IMR-90 (cell line): ENCODE measurements around the gene GSE1. TPM values are rescaled to one million over a fixed set of nuclear protein-coding genes. Genes with fewer than 3 reads are reported as not detected.

Experiments used
- ATAC-seq: fragments of 200-7000 bp; cut with Tn5 transposase; 2 replicates; pipeline ENCODE4 v1.9.1; 2020; ENCODE audit warnings: low read depth, mild to moderate bottlenecking, moderate library complexity
- BruUV-seq: library from RNA; stranded (reverse); fragments of 400-500 nt; replicated peaks from 2 replicates; lab custom pipeline; 2021; lab: Mats Ljungman, UMichigan
- CTCF ChIA-PET: fragments of 300-600 bp; formaldehyde crosslinking; extraction: SDS; loops from one replicate; lab custom pipeline; 2021; ENCODE audit warnings: antibody characterized with exemption; lab: Yijun Ruan, JAX
- POLR2A ChIA-PET: fragments of 300-600 bp; sonication (Branson Sonifier 250); formaldehyde crosslinking; loops from one replicate; lab custom pipeline; 2022; ENCODE audit warnings: antibody characterized with exemption; ENCODE audit not compliant: unreplicated experiment; lab: Charles Lee
- DNase-seq: peaks from one replicate; pipeline ENCODE4 v3.0.0; 2013
- H2AFZ ChIP-seq: replicated peaks from 2 replicates; pipeline ENCODE3; 2013; ENCODE audit warnings: low read length, mild to moderate bottlenecking; ENCODE audit not compliant: poor library complexity
- H2AK5ac ChIP-seq: 2 replicates; pipeline ENCODE4 v1.6.1; 2013; ENCODE audit warnings: low read depth, low read length, inconsistent platforms
- H2AK9ac ChIP-seq: replicated peaks from 2 replicates; pipeline ENCODE3; 2013; ENCODE audit warnings: mild to moderate bottlenecking, low read depth, low read length, moderate library complexity; ENCODE audit not compliant: poor library complexity
- H2BK120ac ChIP-seq: 2 replicates; pipeline ENCODE4 v1.6.1; 2013; ENCODE audit warnings: low read depth, low read length, inconsistent platforms
- H2BK15ac ChIP-seq: 3 replicates; pipeline ENCODE4 v1.6.1; 2013; ENCODE audit warnings: low read depth, low read length, inconsistent platforms
- H2BK20ac ChIP-seq: 2 replicates; pipeline ENCODE4 v1.6.1; 2013; ENCODE audit warnings: low read depth, mild to moderate bottlenecking, inconsistent platforms, low read length, moderate library complexity
- H2BK5ac ChIP-seq: 2 replicates; pipeline ENCODE4 v1.6.1; 2013; ENCODE audit warnings: mild to moderate bottlenecking, low read depth, low read length, inconsistent platforms; ENCODE audit not compliant: poor library complexity, severe bottlenecking
- H3K14ac ChIP-seq: replicated peaks from 2 replicates; pipeline ENCODE4 v1.6.1; 2013; ENCODE audit warnings: low read depth, low read length, inconsistent platforms
- H3K18ac ChIP-seq: 2 replicates; pipeline ENCODE4 v1.6.1; 2013; ENCODE audit warnings: low read depth, low read length, control low read depth
- H3K23ac ChIP-seq: 2 replicates; pipeline ENCODE4 v1.6.1; 2013; ENCODE audit warnings: low read depth, low read length, inconsistent platforms
- H3K27ac ChIP-seq: 2 replicates; pipeline ENCODE4 v1.5.1; 2013; ENCODE audit warnings: mild to moderate bottlenecking, control low read depth, low read length; ENCODE audit not compliant: insufficient read depth
- H3K27me3 ChIP-seq: 2 replicates; pipeline ENCODE4 v1.6.1; 2013; ENCODE audit warnings: low read length; ENCODE audit not compliant: control insufficient read depth, insufficient read depth
- H3K36me3 ChIP-seq: 2 replicates; pipeline ENCODE4 v1.6.1; 2013; ENCODE audit warnings: low read length, mixed read lengths; ENCODE audit not compliant: control insufficient read depth, insufficient read depth
- H3K4ac ChIP-seq: 2 replicates; pipeline ENCODE4 v1.6.1; 2013; ENCODE audit warnings: low read depth, low read length, inconsistent platforms
- H3K4me1 ChIP-seq: 2 replicates; pipeline ENCODE4 v1.6.1; 2013; ENCODE audit warnings: low read length, mixed read lengths; ENCODE audit not compliant: control insufficient read depth, insufficient read depth
- H3K4me2 ChIP-seq: 2 replicates; pipeline ENCODE4 v1.6.1; 2013; ENCODE audit warnings: low read depth, mild to moderate bottlenecking, control low read depth, low read length, moderate library complexity
- H3K4me3 ChIP-seq: 2 replicates; pipeline ENCODE4 v1.5.1; 2013; ENCODE audit warnings: low read depth, mild to moderate bottlenecking, control low read depth, low read length, moderate library complexity; ENCODE audit not compliant: insufficient read depth
- H3K56ac ChIP-seq: 2 replicates; pipeline ENCODE4 v1.6.1; 2013; ENCODE audit warnings: low read length, inconsistent platforms; ENCODE audit not compliant: insufficient read depth; ENCODE audit errors: extremely low read depth
- H3K79me1 ChIP-seq, 2 experiments: 2 replicates each; pipeline ENCODE4 v1.6.1; 2013; ENCODE audit warnings: low read length in 2 of 2, inconsistent platforms in 1 of 2, low read depth in 1 of 2
- H3K9ac ChIP-seq: 2 replicates; pipeline ENCODE4 v1.6.1; 2013; ENCODE audit warnings: low read depth, low read length, control low read depth
- H3K9me1 ChIP-seq: 2 replicates; pipeline ENCODE4 v1.6.1; 2013; ENCODE audit warnings: low read length, inconsistent platforms; ENCODE audit not compliant: insufficient read depth
- H3K9me3 ChIP-seq: 2 replicates; pipeline ENCODE4 v1.6.1; 2013; ENCODE audit warnings: low read length; ENCODE audit not compliant: control insufficient read depth, insufficient read depth
- H4K20me1 ChIP-seq: 2 replicates; pipeline ENCODE4 v1.6.1; 2013; ENCODE audit warnings: low read length, inconsistent platforms; ENCODE audit not compliant: insufficient read depth
- H4K5ac ChIP-seq: 2 replicates; pipeline ENCODE4 v1.6.1; 2013; ENCODE audit warnings: mild to moderate bottlenecking, low read depth, low read length, control low read depth
- H4K8ac ChIP-seq, 2 experiments: 2 replicates each; pipeline ENCODE4 v1.6.1; 2013; ENCODE audit warnings: low read depth in 2 of 2, low read length in 2 of 2, control low read depth in 1 of 2, inconsistent platforms in 1 of 2
- H4K91ac ChIP-seq: 2 replicates; pipeline ENCODE4 v1.6.1; 2013; ENCODE audit warnings: low read depth, low read length, inconsistent platforms; ENCODE audit not compliant: insufficient read depth
- BHLHE40 ChIP-seq: fragments of 150-350 bp; IDR thresholded peaks from 2 replicates; pipeline ENCODE4 v1.6.1; 2016; ENCODE audit warnings: mild to moderate bottlenecking, low read depth, low read length
- CEBPB ChIP-seq: IDR thresholded peaks from 2 replicates; pipeline ENCODE4 v1.6.1; 2012; ENCODE audit warnings: low read depth, low read length, improper control_type of control experiment
- CHD1 ChIP-seq: IDR thresholded peaks from 2 replicates; pipeline ENCODE4 v1.6.1; 2012; ENCODE audit warnings: low read depth, low read length, improper control_type of control experiment
- CTCF ChIP-seq: conservative IDR thresholded peaks from 2 replicates; pipeline ENCODE4 v1.5.1; 2012; ENCODE audit warnings: mild to moderate bottlenecking, low read depth, low read length, improper control_type of control experiment
- ELK1 ChIP-seq: fragments of 150-350 bp; IDR thresholded peaks from 2 replicates; pipeline ENCODE4 v1.6.1; 2016; ENCODE audit warnings: low read depth, mild to moderate bottlenecking, low read length, moderate library complexity, borderline replicate concordance
- FOS ChIP-seq: fragments of 150-350 bp; IDR thresholded peaks from 2 replicates; pipeline ENCODE4 v1.6.1; 2016; ENCODE audit warnings: low read depth, low read length
- MAFK ChIP-seq: IDR thresholded peaks from 2 replicates; pipeline ENCODE4 v1.6.1; 2012; ENCODE audit warnings: low read depth, low read length, improper control_type of control experiment
- MAZ ChIP-seq: IDR thresholded peaks from 2 replicates; pipeline ENCODE4 v1.6.1; 2012; ENCODE audit warnings: low read depth, mild to moderate bottlenecking, low read length, improper control_type of control experiment, moderate library complexity, borderline replicate concordance
- MXI1 ChIP-seq: IDR thresholded peaks from 2 replicates; pipeline ENCODE4 v1.6.1; 2012; ENCODE audit warnings: low read depth, mild to moderate bottlenecking, low read length, moderate library complexity, borderline replicate concordance
- NFE2L2 ChIP-seq: fragments of 150-350 bp; IDR thresholded peaks from 2 replicates; pipeline ENCODE4 v1.6.1; 2016; ENCODE audit warnings: low read depth, mild to moderate bottlenecking, low read length
- POLR2A ChIP-seq: IDR thresholded peaks from 2 replicates; pipeline ENCODE4 v1.6.1; 2012; ENCODE audit warnings: mild to moderate bottlenecking, low read depth, low read length
- RAD21 ChIP-seq: IDR thresholded peaks from 2 replicates; pipeline ENCODE4 v1.6.1; 2012; ENCODE audit warnings: low read length, improper control_type of control experiment
- RCOR1 ChIP-seq: IDR thresholded peaks from 2 replicates; pipeline ENCODE4 v1.6.1; 2012; ENCODE audit warnings: mild to moderate bottlenecking, low read length, improper control_type of control experiment; ENCODE audit not compliant: insufficient replicate concordance
- RFX5 ChIP-seq: IDR thresholded peaks from 2 replicates; pipeline ENCODE4 v1.8.0; 2012; ENCODE audit warnings: low read depth, mild to moderate bottlenecking, low read length, moderate library complexity
- SMC3 ChIP-seq: fragments of 150-350 bp; IDR thresholded peaks from 2 replicates; pipeline ENCODE4 v1.6.1; 2016; ENCODE audit warnings: low read depth, mild to moderate bottlenecking, antibody characterized with exemption, low read length, moderate library complexity
- USF2 ChIP-seq: fragments of 150-350 bp; IDR thresholded peaks from 2 replicates; pipeline ENCODE4 v1.6.1; 2017; ENCODE audit warnings: mild to moderate bottlenecking, antibody characterized with exemption, low read length, low read depth
- WGBS, 2 experiments: methylation state at CpG; one replicate each; pipeline versions ENCODE4 v1.1.5 to v1.1.7; 2013; ENCODE audit warnings: missing lambda C conversion rate in 2 of 2; ENCODE audit not compliant: insufficient read length in 1 of 2; ENCODE audit errors: extremely low coverage in 2 of 2; 5-methylcytosine and 5-hydroxymethylcytosine counted together
- dilution Hi-C: fragments of 300-500 bp; cut with HindIII; formaldehyde crosslinking; loops from one replicate; pipeline ENCODE4 v1.14.3; 2018; ENCODE audit warnings: low sequenced_read_pairs; ENCODE audit not compliant: unreplicated experiment
- in situ Hi-C: fragments of 300-500 bp; cut with MboI; formaldehyde crosslinking; loops from 3 replicates; pipeline ENCODE4 v1.14.3; 2019; ENCODE audit warnings: low sequenced_read_pairs, inconsistent platforms, mixed read lengths
- intact Hi-C: fragments of 100-400 bp; cut with micrococcal nuclease; formaldehyde crosslinking; loops from 2 replicates; pipeline ENCODE4 v1.10.0; 2022
- polyA plus RNA-seq, 3 experiments: library from polyadenylated mRNA; depleted of rRNA; stranded (reverse); fragments of >200 nt; gene quantifications; 2 replicates each; pipeline ENCODE4 v1.2.3, GENCODE V29; 2012; ENCODE audit warnings: low replicate concordance in 1 of 3
- total RNA-seq: library from RNA; depleted of rRNA; stranded (reverse); fragments of >200 nt; gene quantifications from 2 replicates; pipeline ENCODE4 v1.2.3, GENCODE V29; 2012

The GSE1 gene
- total and polyA plus RNA-seq, 2 of the 4 experiments (the other 2 are of a cell fraction), result 14.9 to 25.5 TPM

- ATAC-seq, result no peak
- no peak overlapping the region for H2BK120ac ChIP-seq
- no peak overlapping the region for H2AFZ ChIP-seq
- no peak overlapping the region for H4K5ac ChIP-seq
- no peak overlapping the region for H2BK20ac ChIP-seq
- ChIA-PET POLR2A (no interaction called here), CTCF (no interaction called here)
- no peaks in the 10 kb centered on the region for H3K36me3 ChIP-seq
- H3K23ac ChIP-seq, result no peak overlapping the region
- no peak overlapping the region for H3K18ac ChIP-seq
- no peak overlapping the region for H2AK9ac ChIP-seq
- H3K9me1 ChIP-seq, result peaks cover 11% of the 10 kb centered on the region
- H3K27ac ChIP-seq, result no peak overlapping the region
- no peaks in the 10 kb centered on the region for H3K27me3 ChIP-seq
- H4K20me1 ChIP-seq, result peaks cover 71% of the 10 kb centered on the region
- TF ChIP-seq RCOR1 (no peak), FOS (no peak), MAZ (no peak), MXI1 (no peak), RAD21 (no peak), MAFK (no peak), SMC3 (no peak), USF2 (no peak), RFX5 (no peak), CEBPB (no peak), BHLHE40 (no peak), NFE2L2 (no peak), CTCF (no peak), CHD1 (no peak), POLR2A (no peak), ELK1 (no peak)
- H2BK15ac ChIP-seq, result no peak overlapping the region
- dilution Hi-C loops, result no loop called here
- H3K79me1 ChIP-seq, result peaks cover 19 to 68% of the 10 kb centered on the region in 2 experiments
- no peak overlapping the region for H3K4me3 ChIP-seq
- no peak overlapping the region for H2AK5ac ChIP-seq
- H4K91ac ChIP-seq, result no peak overlapping the region
- no TSS peak for BruUV-seq
- H3K9ac ChIP-seq, result no peak overlapping the region
- H3K9me3 ChIP-seq, result no peaks in the 10 kb centered on the region
- no peak overlapping the region for H3K4me2 ChIP-seq
- no peak overlapping the region for H4K8ac ChIP-seq
- H3K14ac ChIP-seq, result no peak overlapping the region
- in situ Hi-C loops, result no loop called here
- H2BK5ac ChIP-seq, result no peak overlapping the region
- H3K56ac ChIP-seq, result no peak overlapping the region
- intact Hi-C loops, result no loop called here
- H3K4me1 ChIP-seq, result peaks cover 10% of the 10 kb centered on the region
- no CpG with 5 or more reads among the region's 11 CpGs for WGBS, 2 experiments
- DNase-seq, result no peak
- no peak overlapping the region for H3K4ac ChIP-seq
These were observed 21.7 kb upstream of the GSE1 start for GRCh38 chr16:85591381-85591780.
